HepG2 (cell line): ENCODE data around the gene DIPK1C. TPM values are rescaled to one million over a fixed set of nuclear protein-coding genes. Genes with fewer than 3 reads are reported as not detected.

ENCODE experiments used
- HNF1B ChIP-seq: sonication (generic); formaldehyde crosslinking; IDR thresholded peaks from 2 replicates; pipeline ENCODE4 v1.5.1; 2020; ENCODE audit warnings: mild to moderate bottlenecking, moderate library complexity, missing genetic modification reagents
- polyA plus RNA-seq, 8 experiments: library from polyadenylated mRNA; depleted of rRNA in 3 of 8; stranded (reverse) in 7 of 8; unstranded in 1 of 8; fragments of >200 nt; fragmentation: Illumina TruSeq in 4 of 8; extraction: Trizol in 4 of 8; gene quantifications; 2 replicates each; pipeline versions ENCODE4 v1.2.1 to v1.2.3, GENCODE V29; 2011 to 2016; ENCODE audit warnings: low read depth in 4 of 8, missing spikeins in 1 of 8, mixed read lengths in 1 of 8; ENCODE audit not compliant: insufficient read depth in 1 of 8
- total RNA-seq, 5 experiments: library from RNA; depleted of rRNA; stranded (reverse); fragments of >200 nt; fragmentation: Illumina TruSeq; extraction: Trizol; gene quantifications; 2 replicates each; pipeline ENCODE4 v1.2.3, GENCODE V29; 2016; ENCODE audit warnings: low read depth in 1 of 5
- TF ChIP-seq, protein P1 (sequence below): IDR thresholded peaks from 2 replicates; pipeline ENCODE4 v1.6.1; 2016; ENCODE audit warnings: low read depth

Gene DIPK1C
- total and polyA plus RNA-seq, 2 of the 13 experiments (the other 11 are each of a cell fraction or from before 2014, with no cell fraction given): 1.8 TPM; not detected in 1

- TF ChIP-seq, protein P1, sequence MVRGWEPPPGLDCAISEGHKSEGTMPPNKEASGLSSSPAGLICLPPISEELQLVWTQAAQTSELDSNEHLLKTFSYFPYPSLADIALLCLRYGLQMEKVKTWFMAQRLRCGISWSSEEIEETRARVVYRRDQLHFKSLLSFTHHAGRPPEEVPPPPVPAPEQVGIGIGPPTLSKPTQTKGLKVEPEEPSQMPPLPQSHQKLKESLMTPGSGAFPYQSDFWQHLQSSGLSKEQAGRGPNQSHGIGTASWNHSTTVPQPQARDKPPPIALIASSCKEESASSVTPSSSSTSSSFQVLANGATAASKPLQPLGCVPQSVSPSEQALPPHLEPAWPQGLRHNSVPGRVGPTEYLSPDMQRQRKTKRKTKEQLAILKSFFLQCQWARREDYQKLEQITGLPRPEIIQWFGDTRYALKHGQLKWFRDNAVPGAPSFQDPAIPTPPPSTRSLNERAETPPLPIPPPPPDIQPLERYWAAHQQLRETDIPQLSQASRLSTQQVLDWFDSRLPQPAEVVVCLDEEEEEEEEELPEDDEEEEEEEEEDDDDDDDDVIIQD (CRISPR knock-in tag): no peak
- no peak for TF ChIP-seq HNF1B (CRISPR knock-in tag)
- TF ChIP-seq, all 625 proteins: peak for 0
Observed at GRCh38 chr18:74387383-74387782, 69.7 kb downstream of the DIPK1C start (continued).

Other genes starting within 250 kb of the DIPK1C start
- 356 and 411 TPM in 2 replicates for gene CYB5A, start 165.3 kb downstream of the DIPK1C start, total RNA-seq (2016; rRNA removed; fragmentation: Illumina TruSeq; extraction: Trizol)
- gene CYB5A, start 165.3 kb downstream of the DIPK1C start, polyA plus RNA-seq (2011; rRNA removed): 215 and 233 TPM in 2 replicates
- gene C18orf63, start 141.5 kb downstream of the DIPK1C start, total RNA-seq (2016; rRNA removed; fragmentation: Illumina TruSeq; extraction: Trizol): not detected in 2 replicates
- gene C18orf63, start 141.5 kb downstream of the DIPK1C start, polyA plus RNA-seq (2011; rRNA removed): 0.01 TPM in 1 of 2 replicates, not detected in the other
- 80.8 and 113 TPM in 2 replicates for gene CNDP2, start 39.1 kb upstream of the DIPK1C start, total RNA-seq (2016; rRNA removed; fragmentation: Illumina TruSeq; extraction: Trizol)
- 64.7 and 76.8 TPM in 2 replicates for gene CNDP2, start 39.1 kb upstream of the DIPK1C start, polyA plus RNA-seq (2011; rRNA removed)
- not detected in 2 replicates for gene CNDP1, start 77.2 kb upstream of the DIPK1C start, total RNA-seq (2016; rRNA removed; fragmentation: Illumina TruSeq; extraction: Trizol)
- gene CNDP1, start 77.2 kb upstream of the DIPK1C start, polyA plus RNA-seq (2011; rRNA removed): 0.01 and 0.13 TPM in 2 replicates
- gene ZNF407, start 140.6 kb upstream of the DIPK1C start, total RNA-seq (2016; rRNA removed; fragmentation: Illumina TruSeq; extraction: Trizol): 8.3 and 8.7 TPM in 2 replicates
- 2.2 and 2.3 TPM in 2 replicates for gene ZNF407, start 140.6 kb upstream of the DIPK1C start, polyA plus RNA-seq (2011; rRNA removed)